HG03442 (cell line): ENCODE data around the gene RABGAP1L.
"Not testable (repeated sequence)": the region's sequence is repeated elsewhere in the genome, so short reads cannot be mapped to it uniquely, and the experiment has no call there.

ENCODE experiments used
- ATAC-seq: cut with Tn5 transposase; IDR thresholded peaks from one replicate; pipeline ENCODE4 v1.9.1; 2021; ENCODE audit warnings: mild to moderate bottlenecking, moderate library complexity; ENCODE audit not compliant: unreplicated experiment

The RABGAP1L gene

DNA sequence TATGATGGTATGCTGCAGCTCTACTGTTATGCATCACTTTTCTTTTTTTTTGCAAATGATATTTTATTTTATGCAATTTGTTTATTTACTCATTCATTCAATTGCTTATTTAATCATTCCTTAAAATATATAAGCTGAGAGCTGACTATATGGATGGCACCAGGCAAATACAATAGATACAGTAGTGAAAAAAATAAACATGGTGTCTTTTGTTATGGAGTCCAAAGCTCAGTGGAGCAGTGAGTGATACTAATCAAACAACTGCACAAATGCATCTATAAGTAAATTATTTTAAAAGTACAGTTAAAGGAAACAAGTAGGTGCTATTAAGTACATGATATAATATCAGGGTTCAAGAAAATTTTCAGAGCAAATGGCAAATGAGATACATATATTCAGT is 534.2 kb downstream of the RABGAP1L start:
- not testable (repeated sequence) for ATAC-seq

DNA sequence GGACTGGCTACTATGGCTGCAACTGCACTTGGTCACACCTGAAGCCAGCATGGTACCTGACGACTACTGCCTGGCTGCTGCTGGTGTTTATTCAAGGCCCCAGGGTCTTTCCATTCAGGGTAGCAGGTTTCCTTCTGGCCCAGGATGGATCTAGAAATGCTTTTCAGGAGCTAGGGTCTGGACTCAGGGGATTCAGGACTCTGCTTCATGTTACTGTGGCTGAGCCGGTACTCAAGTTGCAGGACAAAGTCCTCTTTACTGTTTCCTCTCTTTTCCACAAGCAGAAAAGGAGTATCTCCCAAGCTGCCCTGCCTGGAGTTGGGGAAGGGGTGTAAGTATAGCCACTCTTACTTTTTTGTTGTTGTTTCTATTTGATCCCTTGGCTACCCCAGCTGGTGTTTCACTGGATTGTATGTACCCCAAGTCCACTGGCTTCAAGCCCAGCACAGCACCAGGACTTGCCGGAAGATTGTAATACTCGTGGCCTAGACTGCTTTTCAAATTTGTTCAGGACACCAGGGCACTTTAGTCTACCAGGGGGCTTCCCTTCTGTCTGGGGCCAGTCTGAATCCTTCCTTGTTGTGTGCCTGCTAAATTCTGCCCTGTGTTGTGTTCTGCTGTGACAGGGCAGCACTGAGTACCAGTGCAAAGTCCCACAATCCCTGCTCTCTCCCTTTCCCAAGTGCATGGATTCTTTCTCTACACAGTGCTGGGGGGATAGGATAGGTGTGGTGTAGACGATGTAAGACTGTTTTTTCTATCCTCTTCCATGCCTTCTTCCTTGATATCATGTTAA is 536.9 kb downstream of the RABGAP1L start:
- ATAC-seq = no peak

DNA sequence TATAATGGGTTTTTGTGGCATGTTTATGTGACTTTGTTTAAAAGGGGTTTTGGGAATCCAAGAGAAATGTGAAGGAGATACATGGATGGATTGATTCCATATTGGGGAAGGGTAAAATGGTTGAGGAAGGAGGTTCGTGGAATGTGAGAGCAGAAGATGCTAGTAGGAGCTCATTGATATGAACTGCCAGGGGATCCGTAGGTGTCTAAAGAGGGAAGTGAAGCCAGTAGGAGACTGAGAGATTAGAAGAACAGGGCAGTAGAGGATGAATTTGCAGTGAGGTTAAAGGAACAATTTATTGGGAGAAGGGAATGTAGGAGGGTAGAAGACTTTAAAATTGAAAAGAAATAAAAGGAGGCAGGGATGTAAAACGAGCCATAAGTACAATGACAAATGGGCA is 541.0 kb downstream of the RABGAP1L start:
- no peak for ATAC-seq

DNA sequence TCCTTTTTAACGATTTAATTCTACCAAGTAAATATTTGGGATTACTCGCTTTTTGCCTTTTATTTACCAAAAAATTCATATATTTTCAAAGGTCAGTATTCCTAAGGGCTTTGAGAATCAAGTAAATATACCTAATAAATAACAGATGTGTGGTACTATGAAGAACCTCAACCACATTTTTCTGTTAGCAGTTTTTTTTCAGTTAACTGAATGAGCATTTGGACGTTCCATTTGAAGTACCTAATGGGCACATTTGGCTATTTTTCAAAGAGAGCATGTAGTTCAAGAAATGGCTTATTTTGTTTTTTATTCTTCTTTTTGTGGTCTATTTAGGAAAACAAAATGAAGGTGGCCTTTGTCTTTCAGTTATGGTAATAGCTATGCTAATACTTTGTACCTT is 541.5 kb downstream of the RABGAP1L start:
- ATAC-seq = no peak

DNA sequence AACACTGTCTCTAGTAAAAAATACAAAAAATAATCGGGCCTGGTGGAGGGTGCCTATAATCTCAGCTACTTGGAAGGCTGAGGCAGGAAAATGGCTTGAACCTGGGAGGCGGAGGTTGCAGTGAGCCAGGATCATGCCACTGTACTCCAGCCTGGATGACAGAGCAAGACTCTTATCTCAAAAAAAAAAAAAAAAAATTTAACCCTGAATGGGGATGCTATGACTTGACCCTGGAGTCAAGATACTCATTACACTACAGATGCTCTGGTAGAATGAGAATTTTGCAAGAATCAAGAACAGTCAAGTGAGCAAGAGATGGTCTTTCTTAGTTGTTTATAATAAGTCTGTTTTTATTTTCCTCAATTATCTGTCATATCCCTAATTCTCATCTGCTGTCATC is 542.2 kb downstream of the RABGAP1L start:
- no peak for ATAC-seq

DNA sequence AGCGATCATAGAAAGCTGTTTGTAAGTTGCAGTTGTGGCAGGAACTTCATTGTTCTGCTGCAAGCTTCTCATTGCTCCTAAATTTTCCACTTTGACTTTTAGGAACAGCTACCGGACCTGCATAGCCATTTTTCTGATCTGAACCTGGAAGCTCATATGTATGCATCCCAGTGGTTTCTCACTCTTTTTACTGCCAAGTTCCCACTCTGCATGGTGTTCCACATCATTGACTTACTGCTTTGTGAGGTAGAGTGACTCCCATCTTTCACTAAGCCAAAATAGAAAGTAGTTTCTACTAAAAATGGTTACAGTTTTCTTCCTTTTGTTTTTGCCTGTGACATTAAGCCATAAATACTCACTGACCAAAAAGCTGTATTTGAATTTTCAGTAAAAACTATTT is 542.7 kb downstream of the RABGAP1L start:
- ATAC-seq = no peak

DNA sequence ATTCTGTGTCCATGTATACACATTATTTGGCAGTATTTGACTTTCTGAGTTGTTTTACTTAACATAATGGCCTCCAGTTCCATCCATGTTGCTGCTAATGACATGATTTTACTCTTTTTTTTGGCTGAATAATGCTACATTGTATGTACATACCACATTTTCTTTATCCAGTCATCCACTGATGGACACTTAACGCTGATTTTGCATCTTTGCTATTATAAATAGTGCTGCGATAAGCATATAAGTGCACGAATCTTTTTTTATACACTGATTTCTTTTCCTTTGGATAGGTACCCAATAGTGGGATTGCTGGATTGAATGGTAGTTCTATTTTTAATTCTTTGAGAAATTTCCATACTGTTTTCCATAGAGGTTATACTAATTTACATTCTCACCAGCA is 544.0 kb downstream of the RABGAP1L start:
- no peak for ATAC-seq

DNA sequence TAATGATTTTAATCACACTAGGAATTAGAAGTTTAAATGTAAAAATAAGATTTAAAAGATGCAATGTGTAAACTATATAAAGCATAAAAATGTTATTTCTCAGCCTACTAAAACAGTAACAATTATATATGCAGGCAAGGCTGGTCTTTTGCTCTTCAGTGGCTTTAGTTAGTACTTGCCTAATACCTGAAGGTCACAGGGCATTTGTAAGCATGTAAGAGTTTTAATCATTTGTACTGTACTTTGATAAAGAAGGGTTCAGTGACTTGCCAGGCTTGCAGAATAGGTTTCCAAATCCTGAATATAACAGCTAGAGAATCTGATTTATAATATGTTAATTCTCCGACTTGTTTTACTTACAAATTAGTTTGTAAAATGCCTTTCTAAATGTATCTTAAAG is 545.0 kb downstream of the RABGAP1L start:
- no peak for ATAC-seq

DNA sequence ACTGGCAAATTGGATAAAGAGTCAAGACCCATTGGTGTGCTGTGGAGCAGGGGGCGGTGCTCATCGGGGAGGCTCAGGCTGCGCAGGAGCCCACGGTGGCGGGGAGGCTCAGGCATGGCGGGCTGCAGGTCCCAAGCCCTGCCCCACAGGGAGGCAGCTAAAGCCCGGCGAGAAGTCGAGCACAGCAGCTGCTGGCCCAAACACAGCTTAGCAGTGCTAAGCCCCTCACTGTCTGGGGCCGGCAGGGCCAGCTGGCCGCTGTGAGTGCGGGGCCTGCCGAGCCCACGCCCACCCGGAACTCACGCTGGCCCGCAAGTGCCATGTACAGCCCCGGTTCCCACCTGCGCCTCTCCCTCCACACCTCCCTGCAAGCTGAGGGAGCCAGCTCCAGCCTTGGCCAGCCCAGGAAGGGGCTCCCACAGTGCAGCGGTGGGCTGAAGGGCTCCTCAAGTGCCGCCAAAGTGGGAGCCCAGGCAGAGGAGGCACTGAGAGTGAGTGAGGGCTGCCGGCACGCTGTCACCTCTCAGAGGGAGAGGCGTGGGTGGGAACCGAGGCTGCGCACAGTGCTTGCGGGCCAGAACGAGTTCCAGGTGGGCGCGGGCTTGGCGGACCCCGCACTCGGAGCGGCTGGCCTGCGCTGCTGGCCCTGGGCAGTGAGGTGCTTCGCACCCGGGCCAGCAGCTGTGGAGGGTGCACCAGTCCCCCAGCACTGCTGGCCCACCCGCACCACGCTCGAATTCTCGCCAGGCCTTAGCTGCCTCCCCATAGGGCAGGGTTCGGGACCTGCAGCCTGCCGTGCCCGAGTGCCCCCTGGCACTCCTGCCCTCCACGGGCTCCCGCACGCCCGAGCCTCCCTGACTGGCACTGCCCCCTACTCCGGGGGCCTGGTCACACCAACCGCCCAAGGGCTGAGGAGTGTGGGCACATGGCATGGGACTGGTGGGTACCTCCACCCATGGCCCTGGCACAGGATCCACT is 551.8 kb downstream of the RABGAP1L start:
- ATAC-seq = no peak

DNA sequence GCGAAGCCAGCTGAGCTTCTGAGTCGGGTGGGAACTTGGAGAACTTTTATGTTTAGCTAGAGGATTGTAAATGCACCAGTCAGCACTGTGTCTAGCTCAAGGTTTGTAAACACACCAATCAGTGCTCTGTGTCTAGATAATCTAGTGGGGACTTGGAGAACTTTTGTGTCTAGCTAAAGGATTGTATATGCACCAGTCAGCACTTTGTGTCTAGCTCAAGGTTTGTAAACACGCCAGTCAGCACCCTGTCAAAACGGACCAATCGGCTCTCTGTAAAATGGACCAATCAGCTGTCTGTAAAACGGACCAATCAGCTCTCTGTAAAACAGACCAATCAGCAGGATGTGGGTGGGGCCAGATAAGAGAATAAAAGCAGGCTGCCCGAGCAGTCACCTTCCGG is 552.5 kb downstream of the RABGAP1L start:
- ATAC-seq = not testable (repeated sequence)

DNA sequence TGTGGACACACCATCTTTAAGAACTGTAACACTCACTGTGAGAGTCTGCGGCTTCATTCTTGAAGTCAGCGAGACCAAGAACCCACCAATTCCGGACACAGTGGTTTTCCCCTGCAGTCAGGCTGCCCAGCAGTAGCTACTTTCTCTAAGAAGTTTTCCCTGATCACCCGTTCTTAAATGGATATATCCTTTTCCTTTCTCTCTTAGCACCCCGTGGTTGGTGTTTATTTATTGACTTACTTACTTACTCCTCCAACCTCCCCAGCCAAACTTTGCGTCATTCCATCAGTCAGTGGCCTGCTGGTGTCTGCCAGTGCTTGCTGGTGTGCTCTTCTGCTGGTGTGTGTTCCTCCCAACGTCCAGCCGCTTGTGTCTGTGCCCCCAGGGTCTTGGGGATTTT is 553.2 kb downstream of the RABGAP1L start:
- ATAC-seq = no peak

DNA sequence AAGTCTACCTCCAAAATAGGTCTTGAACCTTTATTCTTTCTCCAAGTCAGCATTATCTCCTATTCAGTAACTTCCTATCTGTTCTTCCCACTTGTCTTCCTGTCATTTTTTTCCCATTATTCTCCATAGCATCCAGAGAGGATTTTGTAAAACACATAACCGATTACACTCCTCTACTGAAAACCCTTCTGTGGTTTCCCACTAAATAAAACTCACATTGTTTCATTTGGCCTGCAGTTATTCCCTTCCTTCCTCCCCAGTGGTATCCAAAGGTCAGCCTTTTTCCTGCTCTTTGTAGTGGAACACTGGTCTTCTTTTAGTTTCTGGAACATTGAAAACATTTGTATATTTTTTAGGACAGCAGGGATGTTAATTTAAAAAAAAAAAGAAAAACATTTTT is 554.5 kb downstream of the RABGAP1L start:
- no peak for ATAC-seq

DNA sequence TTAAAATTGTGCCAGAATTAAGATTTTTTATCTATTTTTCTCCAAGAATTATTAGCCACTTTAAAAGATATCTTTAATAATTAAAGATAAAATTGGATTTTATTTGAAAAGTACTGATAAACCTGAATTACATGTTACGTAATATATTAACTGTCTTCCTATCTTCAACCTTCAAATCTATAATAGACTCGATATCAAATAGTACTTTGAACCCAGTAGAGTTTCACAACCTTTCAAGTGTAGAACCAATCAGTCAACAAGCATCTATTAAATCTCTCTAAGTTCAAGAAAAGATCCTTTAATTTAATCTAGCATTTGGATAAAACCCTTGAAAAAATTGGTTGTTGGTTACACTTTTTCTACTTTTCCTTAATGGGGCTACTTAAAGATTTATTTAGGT is 559.9 kb downstream of the RABGAP1L start:
- ATAC-seq = no peak

DNA sequence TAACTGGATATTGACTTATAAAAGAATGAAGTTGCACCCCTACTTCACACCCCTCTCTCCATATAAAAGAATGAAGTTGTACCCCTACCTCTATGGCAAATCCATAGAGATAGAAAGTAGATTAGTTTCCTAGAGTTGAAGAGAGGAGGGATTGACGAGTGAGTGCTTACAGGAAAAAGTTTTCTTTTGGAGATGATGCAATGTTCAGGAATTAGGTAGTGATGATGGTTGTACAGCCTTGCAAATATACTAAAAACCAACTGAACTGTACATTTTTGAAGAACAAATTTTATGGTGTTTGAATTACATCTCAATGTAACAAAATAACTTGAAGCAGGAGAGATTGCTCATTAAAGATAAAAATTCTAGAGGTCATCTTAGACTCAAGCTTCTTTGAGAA is 561.3 kb downstream of the RABGAP1L start:
- no peak for ATAC-seq

DNA sequence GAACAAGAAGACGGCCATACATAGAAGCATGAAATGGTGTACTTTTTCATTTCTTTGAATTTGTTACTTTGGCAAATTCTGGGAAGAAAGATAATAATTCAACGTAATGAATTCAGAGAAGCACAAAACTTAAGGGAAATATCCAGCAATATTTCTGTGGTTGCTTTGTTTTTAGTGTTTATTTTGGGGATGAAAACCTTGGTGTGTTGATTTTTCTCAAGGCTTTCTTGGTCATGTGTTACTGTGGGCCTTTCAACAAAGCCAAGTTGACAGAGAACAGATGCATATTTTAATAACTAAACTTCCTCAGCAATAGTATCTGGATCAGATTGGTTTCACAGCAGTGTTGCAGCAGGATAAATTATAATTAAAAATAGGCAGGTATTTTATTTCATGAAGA is 561.9 kb downstream of the RABGAP1L start:
- no peak for ATAC-seq

DNA sequence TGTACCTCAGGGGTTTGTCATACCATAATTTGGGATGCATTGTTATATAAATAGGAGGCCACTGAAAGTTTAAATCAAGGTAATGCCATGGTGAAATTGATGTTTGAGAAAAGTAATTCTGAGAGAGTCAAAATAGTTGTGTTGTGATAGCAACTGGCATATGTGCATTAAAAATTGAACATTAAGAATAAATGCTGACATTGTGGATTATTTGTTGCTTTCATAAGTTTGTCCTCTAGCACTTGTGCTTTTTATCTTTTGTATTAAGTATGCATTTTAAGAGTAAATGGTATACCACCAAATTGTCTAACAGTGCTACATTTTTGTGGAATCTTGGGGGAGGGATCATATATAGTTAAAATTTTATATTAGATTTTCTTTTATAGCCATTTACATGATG is 564.5 kb downstream of the RABGAP1L start:
- no peak for ATAC-seq

DNA sequence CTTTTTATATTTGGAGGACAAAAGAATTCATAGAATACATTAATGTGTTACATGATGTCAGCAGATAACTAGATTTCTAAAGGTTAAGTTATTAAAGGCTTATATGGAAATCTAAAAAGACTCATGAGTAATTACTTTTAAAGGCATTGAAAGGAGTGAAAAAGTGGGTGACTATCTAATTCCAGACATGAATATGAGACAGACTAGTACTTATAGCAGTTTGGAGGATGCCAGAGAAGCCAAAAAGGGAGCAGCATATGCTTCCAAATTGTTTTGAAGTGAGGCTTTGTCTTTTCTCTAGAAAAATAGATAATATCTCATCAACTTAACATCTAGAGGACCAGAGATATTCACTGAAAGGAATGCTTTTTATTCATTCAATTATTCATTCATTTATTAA is 564.9 kb downstream of the RABGAP1L start:
- no peak for ATAC-seq

DNA sequence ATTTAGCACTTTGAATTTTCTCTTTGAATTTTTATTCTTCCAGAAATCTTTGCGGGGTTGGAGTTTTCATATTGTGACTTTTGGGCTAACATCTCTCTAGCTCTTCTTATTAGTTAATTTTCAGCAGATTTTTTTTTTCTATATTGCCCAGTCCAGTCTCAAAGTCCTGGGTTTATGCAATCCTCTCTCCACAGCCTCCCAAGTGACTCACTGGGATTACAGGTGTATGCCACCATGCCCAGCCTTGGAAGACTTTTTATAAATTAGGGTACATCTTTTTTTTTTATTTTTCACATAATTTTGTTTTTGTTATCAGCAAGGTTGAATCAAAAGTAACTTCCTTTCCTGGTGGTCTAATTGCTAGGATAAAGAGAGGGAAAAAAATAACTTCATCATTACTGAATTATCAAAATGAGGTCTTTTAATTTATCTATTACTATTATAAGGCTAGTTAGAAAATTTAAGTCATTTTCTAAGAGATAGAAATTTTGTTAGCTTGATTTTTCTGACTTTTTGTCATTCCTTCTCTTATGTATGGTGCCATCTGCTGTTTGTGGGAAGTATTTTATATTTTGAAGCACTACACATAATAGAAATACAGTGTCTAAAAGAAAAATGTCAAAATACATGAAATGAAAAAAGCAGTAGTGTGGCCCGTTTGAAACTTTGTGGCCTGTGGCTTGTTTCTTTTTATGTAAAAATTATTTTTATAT is 567.0 kb downstream of the RABGAP1L start:
- ATAC-seq = no peak

DNA sequence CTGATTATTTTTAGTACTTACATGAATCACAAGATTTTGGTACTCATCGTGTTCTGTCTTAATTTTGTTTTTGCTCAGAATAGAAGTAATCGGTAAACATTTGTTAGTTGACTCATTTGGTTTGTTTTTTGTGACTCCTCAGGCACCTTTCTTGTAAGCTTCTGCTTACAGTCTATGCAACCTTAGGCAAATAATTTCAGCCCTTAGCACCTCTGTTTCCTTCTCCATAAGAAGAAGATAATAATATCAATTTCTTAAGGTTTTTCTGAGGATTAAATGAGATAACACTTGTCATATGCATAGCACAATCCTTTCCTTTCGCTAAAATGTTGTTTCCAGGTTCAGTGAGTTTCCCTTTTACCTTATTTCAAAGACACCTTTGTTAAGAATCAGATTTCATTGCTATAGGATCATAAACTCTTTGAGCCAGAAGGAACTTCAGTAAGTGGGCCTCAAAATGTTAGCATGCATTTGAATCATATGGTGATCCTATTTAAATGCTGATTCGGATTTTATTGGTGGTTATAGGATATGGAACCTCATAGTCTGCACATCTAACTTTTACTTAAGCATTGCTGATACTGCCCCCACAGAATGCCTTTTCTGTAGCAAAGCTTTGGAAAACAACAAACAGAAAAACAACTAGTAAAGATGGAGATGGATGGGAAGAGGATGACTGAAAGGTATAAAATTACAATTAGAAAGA is 567.7 kb downstream of the RABGAP1L start:
- no peak for ATAC-seq

DNA sequence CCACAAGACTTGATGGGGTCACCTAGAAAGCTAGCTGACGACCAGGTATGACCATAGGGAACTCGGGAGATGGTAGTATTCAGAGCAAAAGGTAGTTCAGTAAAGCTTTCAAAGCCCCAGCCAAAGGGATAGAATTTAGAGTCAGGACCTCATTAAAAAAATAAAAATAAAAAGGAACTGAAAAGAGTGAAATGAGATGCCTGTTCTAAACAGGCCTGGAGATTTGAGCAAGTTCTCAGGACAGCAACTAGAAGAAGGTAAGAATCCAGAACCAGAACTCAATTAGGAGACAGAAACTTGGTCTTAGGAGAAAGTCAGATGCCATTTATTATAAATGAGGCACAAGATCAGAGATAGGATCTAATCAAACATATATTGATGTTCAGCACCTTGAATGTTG is 575.0 kb downstream of the RABGAP1L start:
- no peak for ATAC-seq

DNA sequence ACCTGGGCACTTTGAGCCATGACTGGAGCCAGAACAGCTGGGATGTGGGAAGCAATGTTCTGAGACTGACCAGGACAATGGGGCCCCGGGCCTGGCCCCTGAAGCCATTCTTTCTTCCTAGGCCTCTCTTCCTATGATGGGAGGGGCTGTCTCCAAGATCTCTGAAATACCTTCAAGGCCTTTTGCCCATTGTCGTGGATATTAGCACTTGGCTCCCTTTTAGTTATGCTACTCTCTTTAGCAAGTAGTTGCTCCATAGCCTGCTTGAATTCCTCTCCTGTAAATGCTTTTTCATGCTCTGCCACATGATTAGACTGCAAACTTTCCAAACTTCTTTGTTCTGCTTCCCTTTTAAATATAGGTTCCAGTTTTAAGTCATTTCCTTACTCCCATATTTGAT is 577.5 kb downstream of the RABGAP1L start:
- no peak for ATAC-seq
